ENCODE measurements around the gene TMEM94. TPM values are rescaled to one million over a fixed set of nuclear protein-coding genes. Genes with fewer than 3 reads are reported as not detected.

TMEM94 gene
- total and polyA plus RNA-seq, 2 of the 13 experiments (the other 11 are each of a cell fraction or from before 2014, with no cell fraction given) = 32.6 to 134 TPM

- ChIA-PET POLR2A (interaction anchor here (0.7 to 1.3 kb wide), 2 partner anchors 10 to 24 kb away, joined by 3 read pairs; partner anchors contain the start of gene LLGL2), CTCF (ENCODE audit: low intra/inter-chr PET ratio, low total read pairs) (no interaction called here)
- peaks cover 25 to 39% of the 10 kb centered on the region in 2 experiments; a peak in 4 of 5 replicates for H3K36me3 ChIP-seq (replicated peaks in 1 of 2; ENCODE audit: control insufficient read depth in 1 of 2, insufficient read depth in 2 of 2, low read length in 2 of 2)
- no peaks in the 10 kb centered on the region for H3K79me2 ChIP-seq (ENCODE audit: insufficient read depth, low read length)
- intact Hi-C loops (cut with micrococcal nuclease; ENCODE audit: unreplicated experiment) = no loop called here
- no peak overlapping the region for H3K4me2 ChIP-seq (ENCODE audit: low read depth, low read length)
- H4K20me1 ChIP-seq (ENCODE audit: insufficient read depth, low read length) = no peaks in the 10 kb centered on the region
- BruUV-seq (replicated peaks) = no TSS peak
- no peak overlapping the region for H3K9ac ChIP-seq (ENCODE audit: insufficient read depth, low read depth, low read length)
- H3K27me3 ChIP-seq (ENCODE audit: control insufficient read depth in 1 of 2, insufficient read depth in 2 of 2, low read length in 2 of 2) = no peaks in the 10 kb centered on the region
- H2AFZ ChIP-seq (ENCODE audit: low read length) = no peak overlapping the region
- peaks cover 8% of the 10 kb centered on the region for H3K4me1 ChIP-seq (ENCODE audit: insufficient read depth, low read length)
- H3K4me3 ChIP-seq (replicated peaks in 1 of 3; ENCODE audit: insufficient read depth in 1 of 3, low read depth in 2 of 3, low read length in 3 of 3) = no peak overlapping the region
- no peak overlapping the region for H3K27ac ChIP-seq (ENCODE audit: extremely low read length, insufficient read depth, low read length)
- ATAC-seq = no peak
- in situ Hi-C loops (cut with HindIII; ENCODE audit: extremely low pct_ligation_motif_present, low pct_unique_long_range_greater_than_20kb) = no loop called here
- no peak for FAIRE-seq
- H3K9me3 ChIP-seq (ENCODE audit: low read length) = no peaks in the 10 kb centered on the region
- DNase-seq (ENCODE audit: low spot score) = no peak
- WGBS (ENCODE audit: low lambda C conversion rate) = 96% methylated on average over 20 of the region's 21 CpGs
- TF ChIP-seq RBM22 (optimal IDR thresholded peaks at IDR 0.05; ENCODE audit: low read length) = peak; percentile 20
- TF ChIP-seq POLR2A (IDR thresholded peaks at IDR 0.05; ENCODE audit: insufficient read depth in 1 of 2, low read depth in 2 of 2, low read length in 2 of 2) = peak in 1 of 2 experiments; percentile 7; a peak in 1 of 4 replicates
- TF ChIP-seq ATF1 (CRISPR knock-in tag; IDR thresholded peaks at IDR 0.05) = no peak
- TF ChIP-seq, protein P1, sequence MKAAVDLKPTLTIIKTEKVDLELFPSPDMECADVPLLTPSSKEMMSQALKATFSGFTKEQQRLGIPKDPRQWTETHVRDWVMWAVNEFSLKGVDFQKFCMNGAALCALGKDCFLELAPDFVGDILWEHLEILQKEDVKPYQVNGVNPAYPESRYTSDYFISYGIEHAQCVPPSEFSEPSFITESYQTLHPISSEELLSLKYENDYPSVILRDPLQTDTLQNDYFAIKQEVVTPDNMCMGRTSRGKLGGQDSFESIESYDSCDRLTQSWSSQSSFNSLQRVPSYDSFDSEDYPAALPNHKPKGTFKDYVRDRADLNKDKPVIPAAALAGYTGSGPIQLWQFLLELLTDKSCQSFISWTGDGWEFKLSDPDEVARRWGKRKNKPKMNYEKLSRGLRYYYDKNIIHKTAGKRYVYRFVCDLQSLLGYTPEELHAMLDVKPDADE (CRISPR knock-in tag; IDR thresholded peaks at IDR 0.05) = no peak
- TF ChIP-seq SMAD3 (CRISPR knock-in tag; IDR thresholded peaks at IDR 0.05) = no peak
- TF ChIP-seq SOX5 (CRISPR knock-in tag; IDR thresholded peaks at IDR 0.05; ENCODE audit: borderline replicate concordance) = no peak
- no peak; the same call in 1 of the 2 replicates for TF ChIP-seq ZNF687 (CRISPR knock-in tag; IDR thresholded peaks at IDR 0.05)
- TF ChIP-seq MXD4 (CRISPR knock-in tag; IDR thresholded peaks at IDR 0.05) = no peak
- TF ChIP-seq KDM6A (CRISPR knock-in tag; IDR thresholded peaks at IDR 0.05; ENCODE audit: low read depth) = no peak
- no peak for TF ChIP-seq HNRNPH1 (optimal IDR thresholded peaks at IDR 0.05; ENCODE audit: low read depth, low read length)
- TF ChIP-seq JDP2 (CRISPR knock-in tag; IDR thresholded peaks at IDR 0.05; ENCODE audit: borderline replicate concordance) = no peak
- peak; percentile 56; the same call in 1 of the 2 replicates for TF ChIP-seq CHCHD3 (CRISPR knock-in tag; IDR thresholded peaks at IDR 0.05)
- TF ChIP-seq HMGA1 (CRISPR knock-in tag; conservative IDR thresholded peaks at IDR 0.05) = no peak
- TF ChIP-seq, protein P2, sequence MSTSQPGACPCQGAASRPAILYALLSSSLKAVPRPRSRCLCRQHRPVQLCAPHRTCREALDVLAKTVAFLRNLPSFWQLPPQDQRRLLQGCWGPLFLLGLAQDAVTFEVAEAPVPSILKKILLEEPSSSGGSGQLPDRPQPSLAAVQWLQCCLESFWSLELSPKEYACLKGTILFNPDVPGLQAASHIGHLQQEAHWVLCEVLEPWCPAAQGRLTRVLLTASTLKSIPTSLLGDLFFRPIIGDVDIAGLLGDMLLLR (CRISPR knock-in tag; IDR thresholded peaks at IDR 0.05) = no peak
- TF ChIP-seq, protein P3, sequence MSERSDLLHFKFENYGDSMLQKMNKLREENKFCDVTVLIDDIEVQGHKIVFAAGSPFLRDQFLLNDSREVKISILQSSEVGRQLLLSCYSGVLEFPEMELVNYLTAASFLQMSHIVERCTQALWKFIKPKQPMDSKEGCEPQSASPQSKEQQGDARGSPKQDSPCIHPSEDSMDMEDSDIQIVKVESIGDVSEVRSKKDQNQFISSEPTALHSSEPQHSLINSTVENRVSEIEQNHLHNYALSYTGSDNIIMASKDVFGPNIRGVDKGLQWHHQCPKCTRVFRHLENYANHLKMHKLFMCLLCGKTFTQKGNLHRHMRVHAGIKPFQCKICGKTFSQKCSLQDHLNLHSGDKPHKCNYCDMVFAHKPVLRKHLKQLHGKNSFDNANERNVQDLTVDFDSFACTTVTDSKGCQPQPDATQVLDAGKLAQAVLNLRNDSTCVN (CRISPR knock-in tag; IDR thresholded peaks at IDR 0.05; ENCODE audit: borderline replicate concordance) = no peak
- TF ChIP-seq FIP1L1 (IDR thresholded peaks at IDR 0.05; ENCODE audit: borderline replicate concordance, insufficient read depth, low read depth, low read length) = no peak
- TF ChIP-seq ZNF337 (CRISPR knock-in tag; IDR thresholded peaks at IDR 0.05; ENCODE audit: borderline replicate concordance, low read depth) = no peak
- TF ChIP-seq NR3C1 (CRISPR knock-in tag; IDR thresholded peaks at IDR 0.05) = no peak
- TF ChIP-seq ZMYM4 (CRISPR knock-in tag; IDR thresholded peaks at IDR 0.05) = no peak
Measured at GRCh38 chr17:75501378-75502071, 45.1 kb downstream of the TMEM94 start.

All from HepG2 (cell line).